Loucy (cell line): ENCODE data around the gene PTPRF.
A peak's percentile ranks its signal among the peaks of the same experiment; 100 is the strongest.

Experiments
- CTCF ChIP-seq: fragments of 200-600 bp; sonication (generic); conservative IDR thresholded peaks from 2 replicates; pipeline ENCODE4 v1.5.1; 2014; ENCODE audit warnings: mild to moderate bottlenecking, antibody characterized with exemption, low read length
- EZH2phosphoT487 ChIP-seq: fragments of 200-600 bp; IDR thresholded peaks from 2 replicates; pipeline ENCODE4 v1.6.1; 2018; ENCODE audit warnings: antibody characterized with exemption, mild to moderate bottlenecking, moderate library complexity, borderline replicate concordance

GRCh38 chr1:43653339-43653738, 122.7 kb downstream of the PTPRF start:
- TF ChIP-seq CTCF (peak; percentile 73), EZH2phosphoT487 (no peak)
